Left lung (tissue), 10 donors: Measurements from ENCODE around the gene CHPF2. TPM values are rescaled to one million over a fixed set of nuclear protein-coding genes. Genes with fewer than 3 reads are reported as not detected.

Experiments
- ATAC-seq: fragments of 200-7000 bp; cut with Tn5 transposase; one replicate; pipeline ENCODE4 v1.9.1; 2020; ENCODE audit warnings: moderate library complexity
- DNase-seq, 4 donors: peaks; one replicate each; pipeline ENCODE4 v3.0.0-alpha.2; 2013 to 2020
- H3K27ac ChIP-seq, 2 donors: fragments of 200-600 bp; sonication (generic) in 1 of 2; one replicate each; pipeline versions ENCODE4 v1.5.0 to v1.8.0; 2020 to 2021
- H3K27me3 ChIP-seq, 2 donors: fragments of 200-600 bp; sonication (generic) in 1 of 2; one replicate each; pipeline versions ENCODE4 v1.5.0 to v1.8.0; 2020 to 2021
- H3K36me3 ChIP-seq, 2 donors: fragments of 200-600 bp; sonication (generic) in 1 of 2; one replicate each; pipeline versions ENCODE4 v1.5.0 to v1.8.0; 2020 to 2021
- H3K4me1 ChIP-seq, 2 donors: fragments of 200-600 bp; one replicate each; pipeline ENCODE4 v1.8.0; 2021
- H3K4me3 ChIP-seq, 2 donors: fragments of 200-600 bp; sonication (generic) in 1 of 2; one replicate each; pipeline versions ENCODE4 v1.5.0 to v1.8.0; 2020 to 2021; ENCODE audit warnings: mild to moderate bottlenecking in 1 of 2
- H3K9me3 ChIP-seq, 2 donors: fragments of 200-600 bp; sonication (generic) in 1 of 2; one replicate each; pipeline versions ENCODE4 v1.5.0 to v1.8.0; 2020 to 2021
- intact Hi-C, 2 donors: fragments of 100-400 bp; cut with DNase I; formaldehyde crosslinking; loops; one replicate each; pipeline versions ENCODE4 v1.11.2 to v1.14.2; 2022
- polyA plus RNA-seq, 6 donors: library from polyadenylated mRNA; unstranded; fragments of 120-200 nt; gene quantifications; one replicate each; pipeline ENCODE4 v1.2.1, GENCODE V29; 2013; ENCODE audit not compliant: insufficient read length in 6 of 6
- total RNA-seq, 2 donors: library from RNA; stranded (reverse); fragmentation: NEBNext Ultra II Directional; extraction: Animal tissue kit (Norgen Biotek cat#: 25700); gene quantifications; one replicate each; pipeline ENCODE4 v1.2.1, GENCODE V29; 2021
- TF ChIP-seq, protein P1 (sequence below), 2 donors: fragments of 200-600 bp; sonication (generic) in 1 of 2; IDR thresholded peaks; one replicate each; pipeline versions ENCODE4 v1.5.0 to v1.8.0; 2021; ENCODE audit warnings: antibody characterized with exemption in 2 of 2
- donor health status: DM: no; HTN: yes; CAD: no.
- donor health status: DM: no; HTN: no; CAD: no.

CHPF2 gene
- total and polyA plus RNA-seq, 8 donors = 18.1 to 53.8 (median 23.0) TPM

- Histone ChIP-seq H3K36me3 (no peaks in the 10 kb centered on the region), H3K9me3 (no peaks in the 10 kb centered on the region), H3K27ac (peak overlapping the region in 1 of 2 donors; percentile 56), H3K4me1 (no peaks in the 10 kb centered on the region), H3K27me3 (peaks cover 0 to 31% of the 10 kb centered on the region in 2 donors), H3K4me3 (no peak overlapping the region)
- ATAC-seq (peak; percentile 51), DNase-seq (peak in 2 of 4 donors; percentile 75 to 81)
- intact Hi-C loops = no loop called here
- TF ChIP-seq, protein P1, sequence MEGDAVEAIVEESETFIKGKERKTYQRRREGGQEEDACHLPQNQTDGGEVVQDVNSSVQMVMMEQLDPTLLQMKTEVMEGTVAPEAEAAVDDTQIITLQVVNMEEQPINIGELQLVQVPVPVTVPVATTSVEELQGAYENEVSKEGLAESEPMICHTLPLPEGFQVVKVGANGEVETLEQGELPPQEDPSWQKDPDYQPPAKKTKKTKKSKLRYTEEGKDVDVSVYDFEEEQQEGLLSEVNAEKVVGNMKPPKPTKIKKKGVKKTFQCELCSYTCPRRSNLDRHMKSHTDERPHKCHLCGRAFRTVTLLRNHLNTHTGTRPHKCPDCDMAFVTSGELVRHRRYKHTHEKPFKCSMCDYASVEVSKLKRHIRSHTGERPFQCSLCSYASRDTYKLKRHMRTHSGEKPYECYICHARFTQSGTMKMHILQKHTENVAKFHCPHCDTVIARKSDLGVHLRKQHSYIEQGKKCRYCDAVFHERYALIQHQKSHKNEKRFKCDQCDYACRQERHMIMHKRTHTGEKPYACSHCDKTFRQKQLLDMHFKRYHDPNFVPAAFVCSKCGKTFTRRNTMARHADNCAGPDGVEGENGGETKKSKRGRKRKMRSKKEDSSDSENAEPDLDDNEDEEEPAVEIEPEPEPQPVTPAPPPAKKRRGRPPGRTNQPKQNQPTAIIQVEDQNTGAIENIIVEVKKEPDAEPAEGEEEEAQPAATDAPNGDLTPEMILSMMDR (IDR thresholded peaks at IDR 0.05) = no peak
These were observed 33.1 kb upstream of the CHPF2 start for GRCh38 chr7:151198945-151199848.

DNA sequence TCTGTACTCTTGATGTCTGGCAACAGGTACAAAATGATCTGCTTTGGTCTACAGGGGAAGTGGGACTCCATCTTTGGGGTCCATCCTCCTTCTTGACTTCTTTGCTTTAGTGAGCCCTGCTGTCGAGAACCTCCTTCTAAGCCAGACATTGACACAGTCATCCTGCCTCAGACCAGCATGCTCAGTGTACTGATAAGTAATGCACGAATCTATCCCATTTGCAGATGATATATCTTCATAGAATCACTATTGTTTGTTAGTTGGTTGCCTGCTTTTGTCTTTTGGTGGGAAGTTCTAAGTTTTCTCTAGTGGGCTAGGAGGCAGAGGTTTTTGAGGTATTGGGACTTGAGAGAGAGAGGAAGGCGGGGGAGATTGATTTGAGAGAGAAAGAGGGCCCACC, 30.9 kb upstream of the CHPF2 start:
- no peaks in the 10 kb centered on the region for H3K4me1 ChIP-seq
- TF ChIP-seq, protein P1 (IDR thresholded peaks at IDR 0.05) = no peak
- DNase-seq = no peak

GRCh38 chr7:151201751-151202150, 30.5 kb upstream of the CHPF2 start:
- H3K4me3 ChIP-seq = no peak overlapping the region
- ATAC-seq = no peak
- TF ChIP-seq, protein P1 (IDR thresholded peaks at IDR 0.05) = no peak
- H3K4me1 ChIP-seq = no peaks in the 10 kb centered on the region
- intact Hi-C loops = no loop called here
- peaks cover 0 to 36% of the 10 kb centered on the region in 2 donors for H3K27me3 ChIP-seq
- H3K9me3 ChIP-seq = no peaks in the 10 kb centered on the region
- no peaks in the 10 kb centered on the region for H3K36me3 ChIP-seq
- H3K27ac ChIP-seq = no peak overlapping the region
- no peak for DNase-seq

More for the DNA sequence above, 30.9 kb upstream of the CHPF2 start:
- Histone ChIP-seq H3K27me3 (peaks cover 0 to 35% of the 10 kb centered on the region in 2 donors), H3K36me3 (no peaks in the 10 kb centered on the region), H3K9me3 (no peaks in the 10 kb centered on the region), H3K4me3 (no peak overlapping the region), H3K27ac (no peak overlapping the region)
- intact Hi-C loops = no loop called here
- no peak for ATAC-seq

GRCh38 chr7:151202836-151203235, 29.4 kb upstream of the CHPF2 start:
- no peak for ATAC-seq

More at GRCh38 chr7:151202836-151203235, 29.4 kb upstream of the CHPF2 start:
- Histone ChIP-seq H3K27ac (no peak overlapping the region), H3K9me3 (no peaks in the 10 kb centered on the region), H3K4me3 (no peak overlapping the region), H3K4me1 (no peaks in the 10 kb centered on the region), H3K36me3 (no peaks in the 10 kb centered on the region), H3K27me3 (peaks cover 0 to 40% of the 10 kb centered on the region in 2 donors)
- intact Hi-C loops = no loop called here
- DNase-seq = no peak
- TF ChIP-seq, protein P1 (IDR thresholded peaks at IDR 0.05) = no peak
